Measurements from ENCODE around the gene LIN37. TPM values are rescaled to one million over a fixed set of nuclear protein-coding genes. Genes with fewer than 3 reads are reported as not detected.
"Not testable (repeated sequence)": the region's sequence is repeated elsewhere in the genome, so short reads cannot be mapped to it uniquely, and the experiment has no call there.

The LIN37 gene
- total RNA-seq, 1 donor from 2014 or later = 13.1 TPM

DNA sequence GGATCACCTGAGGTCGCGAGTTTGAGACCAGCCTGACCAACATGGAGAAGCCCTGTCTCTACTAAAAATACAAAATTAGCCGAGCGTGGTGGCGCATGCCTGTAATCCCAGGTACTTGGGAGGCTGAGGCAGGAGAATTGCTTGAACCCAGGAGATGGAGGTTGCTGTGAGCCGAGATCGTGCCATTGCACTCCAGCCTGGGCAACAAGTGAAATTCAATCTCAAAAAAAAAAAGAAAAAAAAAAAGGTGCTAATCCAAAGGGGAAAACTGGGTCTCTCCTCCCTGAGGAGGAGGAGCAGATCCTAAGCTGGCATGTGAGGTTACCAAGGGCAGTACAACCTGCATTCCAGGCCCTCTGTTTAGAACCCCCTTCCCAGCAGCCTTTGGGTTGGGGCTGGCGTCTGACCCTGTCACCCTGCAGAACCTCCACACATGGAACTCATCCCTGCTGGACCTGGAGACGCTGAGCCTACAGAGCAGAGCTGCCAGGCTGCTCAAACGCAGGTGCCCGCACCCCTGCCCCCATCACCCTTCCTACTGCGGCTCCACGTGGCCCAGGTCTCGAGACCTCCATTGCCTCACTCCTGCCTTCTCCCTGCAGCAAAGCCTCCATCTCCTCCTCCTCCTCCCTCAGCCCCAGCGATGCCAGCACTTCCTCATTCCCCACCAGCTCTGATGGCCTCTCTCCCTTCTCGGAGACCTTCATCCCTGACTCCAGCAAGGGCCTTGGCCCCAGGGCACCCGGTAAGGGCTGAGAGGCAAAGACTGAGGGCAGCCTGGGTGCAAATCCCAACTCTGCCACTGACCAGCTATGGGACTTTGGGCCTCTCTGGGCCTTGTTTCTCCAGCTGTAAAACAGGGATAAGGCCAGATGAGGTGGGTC is 16.3 kb downstream of the LIN37 start:
- H3K36me3 Mint-ChIP-seq (ENCODE audit: insufficient read depth) = peaks cover 6% of the 10 kb centered on the region
- H3K9me3 Mint-ChIP-seq (ENCODE audit: low read depth) = no peaks in the 10 kb centered on the region
- H3K4me3 Mint-ChIP-seq (ENCODE audit: low read depth) = no peak overlapping the region
- TF ChIP-seq, protein P1, sequence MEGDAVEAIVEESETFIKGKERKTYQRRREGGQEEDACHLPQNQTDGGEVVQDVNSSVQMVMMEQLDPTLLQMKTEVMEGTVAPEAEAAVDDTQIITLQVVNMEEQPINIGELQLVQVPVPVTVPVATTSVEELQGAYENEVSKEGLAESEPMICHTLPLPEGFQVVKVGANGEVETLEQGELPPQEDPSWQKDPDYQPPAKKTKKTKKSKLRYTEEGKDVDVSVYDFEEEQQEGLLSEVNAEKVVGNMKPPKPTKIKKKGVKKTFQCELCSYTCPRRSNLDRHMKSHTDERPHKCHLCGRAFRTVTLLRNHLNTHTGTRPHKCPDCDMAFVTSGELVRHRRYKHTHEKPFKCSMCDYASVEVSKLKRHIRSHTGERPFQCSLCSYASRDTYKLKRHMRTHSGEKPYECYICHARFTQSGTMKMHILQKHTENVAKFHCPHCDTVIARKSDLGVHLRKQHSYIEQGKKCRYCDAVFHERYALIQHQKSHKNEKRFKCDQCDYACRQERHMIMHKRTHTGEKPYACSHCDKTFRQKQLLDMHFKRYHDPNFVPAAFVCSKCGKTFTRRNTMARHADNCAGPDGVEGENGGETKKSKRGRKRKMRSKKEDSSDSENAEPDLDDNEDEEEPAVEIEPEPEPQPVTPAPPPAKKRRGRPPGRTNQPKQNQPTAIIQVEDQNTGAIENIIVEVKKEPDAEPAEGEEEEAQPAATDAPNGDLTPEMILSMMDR (IDR thresholded peaks at IDR 0.05; ENCODE audit: unreplicated experiment) = no peak
- no peak for DNase-seq (ENCODE audit: low spot score, unreplicated experiment)
- H3K27ac Mint-ChIP-seq = no peak overlapping the region
- no peaks in the 10 kb centered on the region for H3K27me3 Mint-ChIP-seq
- peaks cover 2% of the 10 kb centered on the region for H3K4me1 Mint-ChIP-seq (ENCODE audit: low read depth)

DNA sequence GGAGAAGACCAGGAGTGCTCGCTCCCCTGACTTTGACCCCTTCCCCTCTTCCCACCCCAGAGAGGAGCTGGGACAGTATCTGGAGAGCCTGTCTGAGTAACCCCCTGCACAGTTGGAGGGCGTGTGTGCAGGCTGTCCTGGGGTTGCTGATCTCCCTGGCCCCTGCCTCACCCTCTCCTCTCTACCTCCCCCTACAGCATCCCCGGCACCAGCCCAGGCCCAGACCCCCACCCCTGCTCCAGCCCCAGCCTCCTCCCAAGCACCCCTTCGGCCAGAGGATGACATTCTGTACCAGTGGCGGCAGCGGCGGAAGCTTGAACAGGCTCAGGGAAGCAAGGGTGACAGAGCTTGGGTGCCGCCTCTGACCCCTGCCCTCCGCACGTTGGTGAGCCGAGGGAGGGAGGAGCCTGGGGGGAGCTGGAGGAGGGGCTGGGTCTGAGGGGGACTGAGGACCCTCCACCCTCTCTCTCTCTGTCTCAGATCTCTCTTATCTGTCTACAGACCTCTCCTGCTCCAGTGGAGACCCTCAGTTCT is 18.3 kb downstream of the LIN37 start:
- Mint-ChIP-seq H3K4me1 (ENCODE audit: low read depth) (peaks cover 2% of the 10 kb centered on the region), H3K27ac (no peak overlapping the region), H3K36me3 (ENCODE audit: insufficient read depth) (peaks cover 8% of the 10 kb centered on the region), H3K9me3 (ENCODE audit: low read depth) (no peaks in the 10 kb centered on the region), H3K27me3 (no peaks in the 10 kb centered on the region), H3K4me3 (ENCODE audit: low read depth) (no peak overlapping the region)
- TF ChIP-seq, protein P1 (IDR thresholded peaks at IDR 0.05; ENCODE audit: unreplicated experiment) = no peak
- no peak for DNase-seq (ENCODE audit: low spot score, unreplicated experiment)

DNA sequence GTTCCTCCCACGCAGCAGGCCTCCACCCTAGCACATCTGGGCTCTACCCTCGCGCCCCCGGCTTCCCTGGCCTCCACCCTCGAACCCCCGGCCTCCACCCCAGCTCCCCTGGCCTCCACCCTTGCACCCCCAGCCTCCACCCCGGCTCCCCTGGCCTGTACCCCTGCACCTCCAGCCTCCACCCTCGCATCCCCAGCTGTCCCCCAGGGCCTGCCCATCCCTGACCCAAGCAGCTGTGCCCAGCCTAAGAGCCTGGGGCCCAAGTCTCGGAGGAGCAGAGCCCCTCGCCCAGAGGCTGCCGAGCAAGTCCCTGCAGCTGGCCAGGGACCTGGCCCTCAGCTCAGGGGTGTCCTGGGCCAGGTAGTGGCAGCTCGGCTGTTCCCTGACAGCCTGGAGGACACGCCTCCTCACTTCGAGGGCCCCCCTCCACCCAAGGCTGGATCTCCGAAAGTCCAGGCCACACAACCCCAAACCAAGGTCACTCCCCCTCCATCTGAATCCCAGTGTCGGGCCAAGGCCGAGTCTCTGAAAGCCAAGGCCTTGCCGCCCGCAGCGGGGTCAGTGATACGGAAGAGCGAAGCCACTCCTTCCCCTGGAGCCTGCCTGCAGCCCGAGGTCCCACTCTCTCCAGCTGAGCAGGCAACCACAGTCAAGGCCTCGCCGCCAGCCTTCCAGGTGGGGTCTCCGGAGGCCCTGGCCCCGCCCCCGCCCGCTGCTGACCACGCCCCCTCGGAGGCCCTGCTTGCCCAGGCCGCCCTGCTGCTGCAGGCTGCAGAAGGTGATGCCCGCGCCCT is 19.1 kb downstream of the LIN37 start:
- no peak overlapping the region for H3K27ac Mint-ChIP-seq
- no peak overlapping the region for H3K4me3 Mint-ChIP-seq (ENCODE audit: low read depth)
- peak; percentile 63 for DNase-seq (ENCODE audit: low spot score, unreplicated experiment)

DNA sequence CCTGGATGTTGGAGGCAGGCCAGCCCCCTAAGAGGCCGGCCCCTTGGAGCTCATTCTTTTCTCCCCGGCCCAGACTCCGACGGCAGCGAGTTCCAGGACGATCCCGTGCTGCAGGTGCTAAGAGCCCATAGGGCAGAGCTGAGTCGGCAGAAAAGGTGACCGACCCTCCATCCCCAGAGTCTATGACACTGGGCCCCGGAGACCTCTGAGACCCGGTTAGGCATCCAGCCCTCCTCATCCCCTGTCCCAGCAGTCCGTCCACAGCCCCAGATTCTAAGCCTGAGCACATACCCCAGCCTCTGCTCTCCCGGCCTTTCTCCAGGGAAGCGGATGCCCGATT is 19.7 kb downstream of the LIN37 start:
- TF ChIP-seq, protein P1 (IDR thresholded peaks at IDR 0.05; ENCODE audit: unreplicated experiment) = no peak
- Mint-ChIP-seq H3K4me1 (ENCODE audit: low read depth) (peaks cover 2% of the 10 kb centered on the region), H3K9me3 (ENCODE audit: low read depth) (no peaks in the 10 kb centered on the region), H3K4me3 (ENCODE audit: low read depth) (no peak overlapping the region), H3K27me3 (peaks cover 5% of the 10 kb centered on the region), H3K27ac (no peak overlapping the region), H3K36me3 (ENCODE audit: insufficient read depth) (peaks cover 4% of the 10 kb centered on the region)
- no peak for DNase-seq (ENCODE audit: low spot score, unreplicated experiment)

More for the DNA sequence above, 19.1 kb downstream of the LIN37 start:
- no peaks in the 10 kb centered on the region for H3K9me3 Mint-ChIP-seq (ENCODE audit: low read depth)
- peaks cover 4% of the 10 kb centered on the region for H3K36me3 Mint-ChIP-seq (ENCODE audit: insufficient read depth)
- peaks cover 2% of the 10 kb centered on the region for H3K27me3 Mint-ChIP-seq
- TF ChIP-seq, protein P1 (IDR thresholded peaks at IDR 0.05; ENCODE audit: unreplicated experiment) = no peak
- peaks cover 2% of the 10 kb centered on the region for H3K4me1 Mint-ChIP-seq (ENCODE audit: low read depth)

DNA sequence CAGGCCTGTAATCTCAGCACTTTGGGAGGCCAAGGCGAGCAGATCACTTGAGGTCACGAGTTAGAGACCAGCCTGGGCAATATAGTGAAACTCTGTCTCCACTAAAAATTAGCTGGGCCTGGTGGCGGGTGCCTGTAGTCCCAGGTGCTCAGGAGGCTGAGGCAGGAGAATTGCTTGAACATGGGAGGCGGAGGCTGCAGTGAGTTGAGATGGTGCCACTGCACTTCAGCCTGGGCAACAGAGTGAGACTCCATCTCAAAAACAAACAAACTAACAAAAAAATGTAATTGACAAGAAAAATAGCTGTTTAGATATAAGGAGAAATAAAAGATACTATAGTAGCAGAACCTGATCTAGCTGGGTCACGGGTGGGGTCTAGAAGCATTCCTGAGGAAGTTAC is 24.0 kb downstream of the LIN37 start:
- not testable (repeated sequence) for H3K27ac Mint-ChIP-seq; H3K4me3 Mint-ChIP-seq (ENCODE audit: low read depth); DNase-seq (ENCODE audit: low spot score, unreplicated experiment); H3K9me3 Mint-ChIP-seq (ENCODE audit: low read depth); H3K36me3 Mint-ChIP-seq (ENCODE audit: insufficient read depth); H3K4me1 Mint-ChIP-seq (ENCODE audit: low read depth)
- peaks cover 25% of the 10 kb centered on the region for H3K27me3 Mint-ChIP-seq
